ENCODE data around the gene RRN3.
A peak's percentile ranks its signal among the peaks of the same experiment; 100 is the strongest.
"Not testable (repeated sequence)": the region's sequence is repeated elsewhere in the genome, so short reads cannot be mapped to it uniquely, and the experiment has no call there.

Gene RRN3

GRCh38 chr16:15093955-15094827 is at the start of gene RRN3:
TSS of gene RRN3 (minus strand) at chr16:15094272. CDS start at chr16:15094233, 39 bp downstream.
- DNase-seq (ENCODE audit: low read depth in 1 of 2, low spot score in 1 of 2) = peak; percentile 71 to 85

DNA sequence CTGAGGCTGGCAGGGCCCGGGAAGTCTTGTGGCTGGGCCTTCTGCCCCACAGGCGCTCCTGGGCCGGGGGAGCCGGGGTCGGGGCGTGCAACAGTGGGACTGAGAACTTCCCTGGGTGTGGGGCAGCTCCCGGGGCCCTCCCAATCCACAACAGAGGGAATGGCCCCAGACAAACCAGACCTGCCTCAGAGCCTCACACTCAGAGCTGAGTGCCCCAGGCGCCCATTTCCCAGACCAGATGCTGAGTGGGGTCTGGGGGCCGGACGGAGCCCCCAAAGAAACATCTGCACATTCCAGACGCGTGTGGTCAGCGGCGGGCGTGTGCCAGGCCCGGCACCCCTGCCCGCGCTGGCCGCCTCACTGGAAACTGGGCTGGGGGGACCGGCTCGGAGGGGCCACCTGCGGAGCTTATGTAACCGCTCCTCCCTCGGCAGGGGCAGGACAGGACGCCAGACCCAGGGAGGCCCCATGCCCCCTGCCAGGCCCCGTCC is 49.6 kb upstream of the RRN3 start:
- DNase-seq (ENCODE audit: low read depth in 1 of 2, low spot score in 1 of 2) = not testable (repeated sequence)

GRCh38 chr16:15142891-15143600 is 49.0 kb upstream of the RRN3 start:
- not testable (repeated sequence) for DNase-seq (ENCODE audit: low read depth in 1 of 2, low spot score in 1 of 2)

- not testable (repeated sequence) for DNase-seq (ENCODE audit: low read depth in 1 of 2, low spot score in 1 of 2)
Observed at GRCh38 chr16:15142107-15142890, 48.2 kb upstream of the RRN3 start.

- DNase-seq (ENCODE audit: low read depth in 1 of 2, low spot score in 1 of 2) = no peak
Observed at GRCh38 chr16:15141586-15141985, 47.5 kb upstream of the RRN3 start.

DNA sequence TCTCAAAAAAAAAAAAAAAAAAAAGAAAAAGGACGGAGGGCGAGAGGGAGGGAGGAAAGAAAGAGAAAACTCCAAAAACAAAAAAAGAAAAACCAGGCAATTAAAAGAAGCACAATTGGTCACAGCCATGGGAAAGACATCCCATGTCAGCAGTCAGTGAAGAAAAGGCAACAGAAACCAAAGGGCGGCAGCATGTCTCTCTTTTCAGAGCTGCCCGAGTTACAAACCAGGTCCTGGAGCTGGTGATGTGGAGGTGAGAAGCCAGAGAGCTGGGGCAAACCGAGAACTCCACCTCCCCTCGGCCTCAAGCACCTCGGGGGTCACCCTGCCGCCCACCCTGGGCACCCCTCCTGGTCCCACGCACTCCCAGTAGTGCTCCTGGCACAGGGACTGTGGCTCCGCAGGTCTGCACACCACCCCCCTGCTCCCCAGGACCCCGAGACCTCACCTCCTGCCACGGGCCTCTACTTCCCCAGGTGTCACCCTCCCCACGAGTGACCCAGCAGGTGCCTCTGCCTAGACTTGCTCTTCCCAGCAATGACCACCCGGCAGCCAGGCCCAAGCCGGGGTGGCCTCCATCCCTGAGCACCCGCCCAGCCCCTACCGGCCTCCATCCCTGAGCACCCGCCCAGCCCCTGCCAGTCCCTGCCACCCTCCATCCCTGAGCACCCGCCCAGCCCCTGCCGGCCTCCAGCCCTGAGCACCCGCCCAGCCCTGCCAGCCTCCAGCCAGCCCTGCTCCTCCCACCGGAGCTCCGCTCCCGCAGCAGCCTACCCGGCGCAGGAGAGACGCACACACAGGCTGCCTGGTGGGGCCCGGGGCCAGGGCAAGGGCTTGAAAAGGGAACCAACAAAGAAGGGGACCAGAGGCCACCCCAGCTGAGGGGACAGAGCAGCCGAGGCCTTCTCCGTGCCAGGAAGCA is 46.6 kb upstream of the RRN3 start:
- not testable (repeated sequence) for DNase-seq (ENCODE audit: low read depth in 1 of 2, low spot score in 1 of 2)

DNA sequence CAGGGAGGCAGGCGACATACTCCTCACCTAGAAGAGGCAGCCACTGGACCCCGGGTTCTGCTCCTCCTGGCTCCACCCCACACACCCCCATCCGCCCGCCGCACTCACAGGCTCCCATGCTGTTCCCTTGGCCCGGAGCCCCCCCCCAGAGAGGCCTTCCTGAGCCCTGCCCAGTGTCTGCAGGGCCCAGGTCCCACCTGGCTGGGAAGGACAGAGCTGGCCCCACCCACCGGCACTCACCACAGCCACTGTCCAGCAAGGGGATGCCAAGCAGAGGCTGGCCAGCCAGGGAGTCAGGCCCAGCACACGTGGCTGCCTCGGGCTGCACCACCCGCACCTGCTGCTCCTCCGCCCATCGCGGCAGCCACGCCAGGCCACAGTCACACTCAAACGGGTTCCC is 43.4 kb upstream of the RRN3 start:
- DNase-seq (ENCODE audit: low read depth in 1 of 2, low spot score in 1 of 2) = not testable (repeated sequence)

- DNase-seq (ENCODE audit: low read depth in 1 of 2, low spot score in 1 of 2) = not testable (repeated sequence)
Observed at GRCh38 chr16:15135483-15136360, 41.6 kb upstream of the RRN3 start.

DNA sequence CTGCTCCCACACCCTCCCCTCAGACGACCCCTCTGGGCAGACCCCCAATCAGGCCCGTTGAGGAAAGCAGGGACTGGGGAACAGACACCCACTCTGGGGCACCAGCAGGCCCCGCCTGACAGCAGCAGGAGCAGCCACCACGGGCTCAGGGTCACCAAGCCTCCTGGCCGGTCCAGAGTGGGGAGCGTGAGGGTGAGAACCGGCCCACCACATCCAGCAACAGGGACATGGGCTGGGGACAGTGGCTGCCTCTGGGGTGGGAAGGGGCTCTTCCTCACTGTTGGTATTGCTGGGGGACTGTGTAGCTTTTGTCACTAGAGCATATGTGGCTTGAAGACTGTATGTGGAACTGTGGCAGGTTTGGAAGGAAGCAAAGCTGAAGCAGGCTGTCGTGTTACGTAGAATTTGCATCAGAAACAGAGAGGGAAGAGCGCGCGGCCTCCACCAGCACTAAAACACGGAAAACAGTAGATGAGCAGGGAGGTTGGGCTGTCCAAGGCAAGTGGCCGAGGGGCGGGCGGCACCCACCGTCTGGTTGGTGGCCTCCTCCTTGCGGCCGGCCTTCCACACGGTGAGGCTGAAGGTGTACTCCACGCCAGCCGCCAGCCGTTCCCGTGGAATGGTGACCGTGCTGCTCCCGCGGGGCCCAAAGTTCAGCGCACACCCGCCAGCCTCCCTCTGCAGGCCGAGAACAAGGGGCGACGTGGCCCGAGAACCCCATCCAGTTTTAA is 40.8 kb upstream of the RRN3 start:
- DNase-seq (ENCODE audit: low read depth in 1 of 2, low spot score in 1 of 2) = not testable (repeated sequence)

GRCh38 chr16:15133554-15133953 is 39.5 kb upstream of the RRN3 start:
- DNase-seq (ENCODE audit: low read depth in 1 of 2, low spot score in 1 of 2) = not testable (repeated sequence)

- DNase-seq (ENCODE audit: low read depth in 1 of 2, low spot score in 1 of 2) = not testable (repeated sequence)
Observed at GRCh38 chr16:15132719-15133428, 38.8 kb upstream of the RRN3 start.

DNA sequence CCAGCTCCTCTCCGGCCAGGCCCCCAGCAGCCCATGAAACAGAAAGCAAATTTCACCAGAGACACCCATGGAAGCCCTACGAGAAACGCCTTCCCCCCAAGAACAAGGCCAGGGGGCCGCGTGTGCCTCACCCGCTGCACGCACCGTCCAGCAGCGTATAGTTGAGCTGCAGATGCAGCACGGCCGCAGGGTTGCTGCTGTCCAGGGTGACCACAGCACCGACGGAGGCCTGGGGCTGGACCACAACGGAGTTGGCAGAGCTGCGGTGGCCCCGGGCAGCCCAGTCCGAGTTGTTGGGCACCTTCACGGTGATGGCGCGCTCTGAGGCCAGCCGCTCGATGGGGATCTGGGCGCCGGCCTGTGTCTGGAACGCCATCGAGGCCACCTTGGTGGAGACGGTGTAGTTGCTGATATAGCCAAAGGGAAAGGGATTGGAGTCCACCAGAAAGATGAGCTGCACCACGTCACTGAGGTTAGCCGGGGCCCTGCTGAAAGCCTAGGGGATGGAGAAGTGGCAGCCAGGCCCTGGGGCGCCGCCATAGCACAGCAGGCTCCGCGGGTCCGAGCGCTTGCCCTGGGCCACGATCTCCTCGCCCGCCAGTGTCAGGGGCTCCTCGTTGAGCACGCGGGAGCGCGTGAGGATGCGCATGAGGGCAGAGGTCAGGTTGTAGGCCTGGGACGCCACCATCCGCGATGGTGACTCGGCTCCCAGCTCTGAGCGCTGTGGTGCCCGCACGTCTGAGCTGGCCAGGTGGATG is 37.0 kb upstream of the RRN3 start:
- DNase-seq (ENCODE audit: low read depth in 1 of 2, low spot score in 1 of 2) = not testable (repeated sequence)

GRCh38 chr16:15130256-15130932 is 36.3 kb upstream of the RRN3 start:
- DNase-seq (ENCODE audit: low read depth in 1 of 2, low spot score in 1 of 2) = not testable (repeated sequence)

DNA sequence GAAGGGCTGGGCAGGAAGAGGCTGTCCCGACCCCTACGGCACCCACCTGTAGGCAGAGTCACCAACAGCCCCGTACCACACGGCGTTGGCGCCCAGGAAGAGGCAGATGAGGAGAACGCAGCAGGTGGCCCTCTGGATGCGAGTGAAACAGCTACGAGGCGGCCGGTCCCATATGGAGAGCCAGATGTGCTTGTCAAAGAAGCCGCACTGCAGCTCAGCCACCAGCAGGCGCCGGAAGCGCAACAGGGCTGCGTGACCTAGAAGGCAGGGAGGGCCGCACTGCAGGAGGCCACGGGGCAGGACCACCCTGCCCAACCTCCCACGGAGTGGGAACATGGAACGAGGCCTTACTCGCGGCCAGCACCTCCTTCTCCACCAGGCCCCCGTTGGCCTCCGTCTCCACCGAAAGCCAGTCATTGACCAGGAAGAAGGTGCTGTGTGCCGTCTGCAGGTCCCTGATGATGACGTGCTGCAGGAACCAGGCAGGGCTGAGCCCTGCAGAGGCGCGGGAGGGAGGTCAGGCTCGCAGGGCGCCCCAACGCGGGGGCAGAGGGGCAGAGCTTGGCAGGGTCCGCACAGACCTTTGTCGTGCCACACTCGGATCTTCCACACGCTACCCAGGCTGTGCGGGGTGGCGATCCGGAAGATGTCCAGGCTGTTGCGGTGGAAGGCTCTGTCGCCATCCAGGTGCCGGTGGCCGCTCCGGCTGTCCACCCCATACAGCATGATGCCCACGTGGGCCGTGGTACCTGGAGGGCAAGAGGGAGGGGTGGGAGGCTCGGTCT is 33.8 kb upstream of the RRN3 start:
- DNase-seq (ENCODE audit: low read depth in 1 of 2, low spot score in 1 of 2) = not testable (repeated sequence)

GRCh38 chr16:15100372-15100987 is 6.4 kb upstream of the RRN3 start:
- DNase-seq (ENCODE audit: low read depth in 1 of 2, low spot score in 1 of 2) = not testable (repeated sequence)

All from activated CD4-positive, alpha-beta T cell treated with anti-CD3 and anti-CD28 coated beads, Interleukin-2, amount 50 U/mL, for 24 hours (primary cell).